T-helper 22 cell (primary cell): ENCODE measurements around the gene ATP6V0E1.

Source experiments
- DNase-seq: peaks from one replicate; pipeline ENCODE4 v3.0.0-alpha.2; 2020; ENCODE audit warnings: low read depth

ATP6V0E1 gene

GRCh38 chr5:173078878-173079277 is 95.3 kb downstream of the ATP6V0E1 start:
- DNase-seq = no peak
